Ectodermal cell (in vitro differentiated cells): ENCODE results near the gene SLC9A9.

ENCODE experiments used
- H3K27ac ChIP-seq: 2 replicates; pipeline ENCODE4 v1.7.0; 2013; ENCODE audit warnings: mild to moderate bottlenecking, low read depth, low read length; ENCODE audit not compliant: insufficient read depth, poor library complexity, severe bottlenecking
- H3K27me3 ChIP-seq: 2 replicates; pipeline ENCODE4 v1.7.0; 2013; ENCODE audit warnings: mild to moderate bottlenecking, low read length; ENCODE audit not compliant: insufficient read depth, control insufficient read depth, poor library complexity, severe bottlenecking
- H3K36me3 ChIP-seq: one replicate; pipeline ENCODE4 v1.7.0; 2013; ENCODE audit warnings: low read length; ENCODE audit not compliant: control insufficient read depth, insufficient read depth
- H3K4me1 ChIP-seq: one replicate; pipeline ENCODE4 v1.7.0; 2013; ENCODE audit warnings: low read length; ENCODE audit not compliant: control insufficient read depth, insufficient read depth
- H3K4me3 ChIP-seq: 2 replicates; pipeline ENCODE4 v1.7.0; 2013; ENCODE audit warnings: low read depth, low read length, control low read depth; ENCODE audit not compliant: insufficient read depth
- H3K9me3 ChIP-seq: 2 replicates; pipeline ENCODE4 v1.7.0; 2013; ENCODE audit warnings: mild to moderate bottlenecking, low read length, moderate library complexity; ENCODE audit not compliant: control insufficient read depth
- WGBS, 2 experiments: methylation state at CpG; one replicate each; pipeline ENCODE4 v1.1.7; 2013; ENCODE audit warnings: missing lambda C conversion rate in 2 of 2; 5-methylcytosine and 5-hydroxymethylcytosine counted together

The SLC9A9 gene

GRCh38 chr3:143330296-143330868, 517.9 kb downstream of the SLC9A9 start:
- H3K4me1 ChIP-seq = no peaks in the 10 kb centered on the region
- 73 to 94% methylated on average over 1 of the region's 2 CpGs for WGBS, 2 experiments
- no peaks in the 10 kb centered on the region for H3K36me3 ChIP-seq
- H3K4me3 ChIP-seq = no peak overlapping the region
- no peaks in the 10 kb centered on the region for H3K9me3 ChIP-seq
- no peak overlapping the region for H3K27ac ChIP-seq
- H3K27me3 ChIP-seq = no peaks in the 10 kb centered on the region

DNA sequence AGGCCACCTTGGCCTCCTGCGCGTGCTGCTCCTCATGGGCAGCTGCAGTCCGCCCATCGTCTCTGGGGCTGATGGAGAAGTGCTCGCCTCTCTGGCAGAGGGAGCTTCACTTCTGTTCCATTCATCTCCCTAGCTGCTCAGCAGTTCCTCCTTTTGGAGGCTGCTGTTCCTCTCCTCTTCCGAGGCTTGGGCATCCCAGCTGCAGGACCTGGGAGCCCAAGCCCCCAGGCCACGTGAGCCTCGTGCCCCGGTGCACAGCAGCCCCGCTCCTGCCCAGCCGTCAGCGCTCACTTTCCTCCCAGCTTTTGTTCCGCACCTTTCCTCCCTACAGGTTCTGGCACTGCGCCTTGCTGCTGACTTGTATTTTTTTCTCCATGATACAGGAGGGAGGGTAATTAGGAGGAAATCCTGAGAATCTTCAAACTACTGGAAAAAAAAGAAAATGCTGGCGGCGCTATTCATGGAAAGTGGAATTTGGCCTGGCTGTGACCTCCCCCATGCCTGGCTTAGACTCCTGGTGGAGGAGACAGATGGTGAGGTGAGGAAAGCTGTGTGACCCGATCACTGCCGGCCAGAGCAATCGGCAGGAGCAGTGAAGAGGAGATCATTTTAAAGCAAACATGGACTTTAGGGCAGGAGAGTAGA, 518.6 kb downstream of the SLC9A9 start:
- Histone ChIP-seq H3K4me3 (no peak overlapping the region), H3K36me3 (no peaks in the 10 kb centered on the region), H3K27ac (no peak overlapping the region), H3K4me1 (no peaks in the 10 kb centered on the region), H3K27me3 (no peaks in the 10 kb centered on the region), H3K9me3 (no peaks in the 10 kb centered on the region)
- 89 to 90% methylated on average over 19 of the region's 19 CpGs for WGBS, 2 experiments

- Histone ChIP-seq H3K36me3 (no peaks in the 10 kb centered on the region), H3K9me3 (no peaks in the 10 kb centered on the region), H3K4me3 (no peak overlapping the region), H3K4me1 (no peaks in the 10 kb centered on the region), H3K27me3 (no peaks in the 10 kb centered on the region), H3K27ac (no peak overlapping the region)
- 82 to 83% methylated on average over 5 of the region's 5 CpGs for WGBS, 2 experiments
Measured at GRCh38 chr3:143328451-143328850, 519.8 kb downstream of the SLC9A9 start.

- Histone ChIP-seq H3K4me1 (no peaks in the 10 kb centered on the region), H3K4me3 (no peak overlapping the region), H3K27me3 (no peaks in the 10 kb centered on the region), H3K27ac (no peak overlapping the region), H3K36me3 (no peaks in the 10 kb centered on the region), H3K9me3 (no peaks in the 10 kb centered on the region)
- WGBS, 2 experiments = 88 to 100% methylated on average over 1 of the region's 1 CpG
Measured at GRCh38 chr3:143326983-143327778, 521.1 kb downstream of the SLC9A9 start.

DNA sequence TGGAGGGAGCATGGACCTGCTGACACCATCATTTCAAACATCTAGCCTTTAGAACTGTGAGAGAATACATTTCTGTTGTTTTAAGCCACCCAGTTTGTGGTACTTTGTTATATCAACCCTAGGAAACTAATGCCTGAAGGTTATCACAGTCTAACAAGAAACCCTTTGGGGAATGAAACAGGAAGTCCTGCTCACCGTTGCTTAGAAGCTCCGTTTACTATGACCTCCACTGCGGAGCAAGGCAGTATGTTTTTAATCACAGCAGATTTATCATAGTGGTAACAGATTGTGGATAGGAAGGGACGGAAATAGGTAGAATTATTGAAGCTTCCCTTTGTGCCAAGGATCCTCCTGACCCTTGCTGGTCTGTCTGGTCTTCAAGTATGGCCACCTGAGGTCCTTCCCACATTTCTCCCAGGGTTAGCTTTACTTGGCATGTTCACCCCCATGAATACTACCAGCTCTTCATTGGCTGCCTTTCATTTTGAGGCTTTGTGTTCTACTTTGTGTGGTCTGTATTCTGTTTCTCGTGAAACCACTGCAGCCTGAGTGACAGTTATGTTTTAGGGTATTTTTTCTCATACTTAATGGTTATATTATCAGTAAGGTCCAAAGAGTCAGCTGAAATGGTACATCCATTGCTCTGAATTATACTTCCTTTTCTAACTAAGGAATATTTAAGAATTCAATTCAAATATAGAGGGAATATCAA, 527.1 kb downstream of the SLC9A9 start:
- H3K27ac ChIP-seq = no peak overlapping the region
- H3K4me3 ChIP-seq = no peak overlapping the region
- no peaks in the 10 kb centered on the region for H3K9me3 ChIP-seq
- WGBS, 2 experiments = 91 to 93% methylated on average over 4 to 5 of the region's 5 CpGs
- no peaks in the 10 kb centered on the region for H3K36me3 ChIP-seq
- H3K4me1 ChIP-seq = no peaks in the 10 kb centered on the region
- H3K27me3 ChIP-seq = no peaks in the 10 kb centered on the region

DNA sequence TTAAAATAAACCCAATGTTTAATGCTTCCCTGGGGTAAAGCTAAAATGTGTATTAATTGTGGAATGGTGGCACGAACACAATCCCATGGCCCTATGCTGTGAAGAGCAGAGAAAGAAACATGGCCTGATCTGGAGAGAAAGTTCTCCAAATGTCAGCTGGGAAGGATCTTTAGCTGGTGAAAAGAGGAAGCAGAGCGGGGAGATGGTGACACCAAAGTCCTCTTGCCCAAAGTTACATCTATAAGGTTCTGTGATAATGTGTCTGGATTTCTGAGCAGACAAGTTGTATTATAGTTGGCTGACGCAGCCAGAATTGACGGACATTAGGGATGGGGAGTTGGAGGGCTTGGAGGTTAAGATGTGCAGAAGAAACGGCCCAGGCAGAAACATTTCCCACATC, 532.5 kb downstream of the SLC9A9 start:
- no peaks in the 10 kb centered on the region for H3K36me3 ChIP-seq
- H3K27me3 ChIP-seq = no peaks in the 10 kb centered on the region
- no peaks in the 10 kb centered on the region for H3K4me1 ChIP-seq
- H3K9me3 ChIP-seq = no peaks in the 10 kb centered on the region
- H3K27ac ChIP-seq = no peak overlapping the region
- 91 to 96% methylated on average over 5 of the region's 5 CpGs for WGBS, 2 experiments
- no peak overlapping the region for H3K4me3 ChIP-seq

DNA sequence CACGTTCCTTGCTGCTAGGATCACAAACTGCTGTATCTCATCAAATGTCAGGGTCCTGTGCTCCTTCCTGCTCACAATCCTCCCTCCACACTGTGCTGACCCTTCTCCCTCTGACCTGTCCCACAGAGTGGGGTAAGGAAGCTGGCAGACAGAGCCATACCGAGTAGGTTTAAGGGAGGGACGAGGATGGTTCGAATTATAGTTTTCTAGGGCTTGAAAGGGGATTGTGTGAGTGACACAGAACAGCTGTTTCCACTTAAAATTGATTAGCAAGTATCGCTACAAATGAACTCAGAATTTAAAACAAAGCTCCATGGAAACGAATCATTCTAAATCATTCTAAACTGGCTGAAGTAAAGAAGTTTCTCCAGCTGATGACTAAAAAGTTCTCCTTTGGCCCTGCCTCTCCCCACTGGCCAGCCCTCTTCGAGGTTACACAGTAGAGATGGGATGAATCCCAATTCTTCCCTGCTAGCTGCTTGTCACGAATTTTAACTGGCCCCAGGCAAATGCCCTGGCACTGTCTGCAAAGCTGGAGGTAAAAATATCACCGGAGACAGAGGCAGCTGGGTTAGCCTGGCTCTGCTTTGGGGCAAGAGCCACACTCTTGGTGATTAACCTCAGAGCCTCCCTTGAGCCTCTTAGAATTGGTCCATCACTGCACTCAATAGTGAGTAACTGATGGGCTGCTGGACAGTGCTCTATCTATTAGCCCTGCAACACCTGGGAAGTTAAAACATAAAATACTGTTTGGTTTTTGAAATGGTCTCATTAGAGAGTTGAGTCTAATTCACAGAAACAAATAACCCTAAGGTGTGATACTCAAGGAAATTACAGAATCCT, 533.8 kb downstream of the SLC9A9 start:
- Histone ChIP-seq H3K4me1 (no peaks in the 10 kb centered on the region), H3K9me3 (no peaks in the 10 kb centered on the region), H3K4me3 (no peak overlapping the region), H3K36me3 (no peaks in the 10 kb centered on the region), H3K27ac (no peak overlapping the region), H3K27me3 (no peaks in the 10 kb centered on the region)
- WGBS, 2 experiments = 89 to 91% methylated on average over 9 of the region's 9 CpGs

GRCh38 chr3:143313893-143314188, 534.4 kb downstream of the SLC9A9 start:
- 79 to 96% methylated on average over 2 of the region's 2 CpGs for WGBS, 2 experiments
- no peaks in the 10 kb centered on the region for H3K27me3 ChIP-seq
- H3K4me3 ChIP-seq = no peak overlapping the region
- no peaks in the 10 kb centered on the region for H3K4me1 ChIP-seq
- H3K36me3 ChIP-seq = no peaks in the 10 kb centered on the region
- no peak overlapping the region for H3K27ac ChIP-seq
- H3K9me3 ChIP-seq = no peaks in the 10 kb centered on the region

GRCh38 chr3:143313025-143313892, 535.0 kb downstream of the SLC9A9 start:
- Histone ChIP-seq H3K4me3 (no peak overlapping the region), H3K27me3 (no peaks in the 10 kb centered on the region), H3K27ac (no peak overlapping the region), H3K36me3 (no peaks in the 10 kb centered on the region), H3K4me1 (no peaks in the 10 kb centered on the region), H3K9me3 (no peaks in the 10 kb centered on the region)
- whole genome bisulfite sequencing, 2 experiments = 86 to 87% methylated on average over 6 of the region's 6 CpGs
